ENCODE measurements around the gene CYP2J2. TPM values are rescaled to one million over a fixed set of nuclear protein-coding genes. Genes with fewer than 3 reads are reported as not detected.

The CYP2J2 gene
- total RNA-seq, 3 donors from 2014 or later (not counting 1 experiment from before 2014, with no cell fraction given): 0.20 to 0.21 TPM; not detected in 1

GRCh38 chr1:59877108-59877682 lies 49.4 kb downstream of the CYP2J2 start:
- Mint-ChIP-seq H3K36me3 (peaks cover 8% of the 10 kb centered on the region), H3K4me3 (no peak overlapping the region), H3K27ac (no peak overlapping the region), H3K27me3 (ENCODE audit: low read depth in 2 of 2) (no peaks in the 10 kb centered on the region), H3K9me3 (peaks cover 3 to 4% of the 10 kb centered on the region in 2 donors), H3K4me1 (no peaks in the 10 kb centered on the region)
- Histone ChIP-seq H3K36me3 (ENCODE audit: control insufficient read depth, insufficient read depth, low read length) (no peaks in the 10 kb centered on the region), H3K4me3 (ENCODE audit: low read length) (no peak overlapping the region), H3K4me1 (ENCODE audit: control insufficient read depth, insufficient read depth, low read length) (no peaks in the 10 kb centered on the region), H3K27me3 (ENCODE audit: control insufficient read depth, insufficient read depth, low read length) (no peaks in the 10 kb centered on the region), H3K9me3 (ENCODE audit: control insufficient read depth, insufficient read depth, low read length) (peaks cover 6% of the 10 kb centered on the region), H3K27ac (ENCODE audit: low read length) (no peak overlapping the region)
- intact Hi-C loops (cut with micrococcal nuclease): no loop called here
- TF ChIP-seq, protein P1, sequence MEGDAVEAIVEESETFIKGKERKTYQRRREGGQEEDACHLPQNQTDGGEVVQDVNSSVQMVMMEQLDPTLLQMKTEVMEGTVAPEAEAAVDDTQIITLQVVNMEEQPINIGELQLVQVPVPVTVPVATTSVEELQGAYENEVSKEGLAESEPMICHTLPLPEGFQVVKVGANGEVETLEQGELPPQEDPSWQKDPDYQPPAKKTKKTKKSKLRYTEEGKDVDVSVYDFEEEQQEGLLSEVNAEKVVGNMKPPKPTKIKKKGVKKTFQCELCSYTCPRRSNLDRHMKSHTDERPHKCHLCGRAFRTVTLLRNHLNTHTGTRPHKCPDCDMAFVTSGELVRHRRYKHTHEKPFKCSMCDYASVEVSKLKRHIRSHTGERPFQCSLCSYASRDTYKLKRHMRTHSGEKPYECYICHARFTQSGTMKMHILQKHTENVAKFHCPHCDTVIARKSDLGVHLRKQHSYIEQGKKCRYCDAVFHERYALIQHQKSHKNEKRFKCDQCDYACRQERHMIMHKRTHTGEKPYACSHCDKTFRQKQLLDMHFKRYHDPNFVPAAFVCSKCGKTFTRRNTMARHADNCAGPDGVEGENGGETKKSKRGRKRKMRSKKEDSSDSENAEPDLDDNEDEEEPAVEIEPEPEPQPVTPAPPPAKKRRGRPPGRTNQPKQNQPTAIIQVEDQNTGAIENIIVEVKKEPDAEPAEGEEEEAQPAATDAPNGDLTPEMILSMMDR (IDR thresholded peaks at IDR 0.05): no peak
- no peak for DNase-seq
- 86% methylated on average over 1 of the region's 2 CpGs for WGBS (ENCODE audit: insufficient coverage)
- ATAC-seq: no peak

DNA sequence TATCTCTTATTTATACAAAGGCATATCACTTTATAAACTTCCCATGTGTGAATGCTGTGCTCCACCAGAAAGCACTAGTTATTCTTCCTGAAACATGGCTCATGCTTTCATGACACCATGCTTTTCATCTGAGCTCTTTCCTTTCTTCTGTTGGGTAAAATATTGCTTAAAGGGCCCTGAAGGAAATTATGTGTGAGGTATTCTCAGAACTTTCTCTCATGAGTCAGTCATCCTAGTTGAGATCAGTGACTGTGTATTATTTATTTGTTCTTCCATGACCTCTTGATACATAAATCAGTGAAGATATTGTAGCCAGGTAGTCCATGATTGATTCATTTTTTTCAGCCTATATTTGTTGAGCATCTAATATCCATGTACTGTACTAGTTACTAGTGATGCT lies 54.8 kb downstream of the CYP2J2 start:
- no peak overlapping the region for H3K4me3 Mint-ChIP-seq
- H3K36me3 Mint-ChIP-seq: no peaks in the 10 kb centered on the region
- TF ChIP-seq, protein P1 (IDR thresholded peaks at IDR 0.05): no peak
- no peak overlapping the region for H3K27ac ChIP-seq (ENCODE audit: low read length)
- no peaks in the 10 kb centered on the region for H3K27me3 ChIP-seq (ENCODE audit: control insufficient read depth, insufficient read depth, low read length)
- intact Hi-C loops (cut with micrococcal nuclease): no loop called here
- H3K9me3 ChIP-seq (ENCODE audit: control insufficient read depth, insufficient read depth, low read length): no peaks in the 10 kb centered on the region
- no peak overlapping the region for H3K27ac Mint-ChIP-seq
- no peaks in the 10 kb centered on the region for H3K27me3 Mint-ChIP-seq (ENCODE audit: low read depth in 2 of 2)
- no peaks in the 10 kb centered on the region for H3K4me1 ChIP-seq (ENCODE audit: control insufficient read depth, insufficient read depth, low read length)
- no peak overlapping the region for H3K4me3 ChIP-seq (ENCODE audit: low read length)
- ATAC-seq (no peak), DNase-seq (no peak)
- no peaks in the 10 kb centered on the region for H3K4me1 Mint-ChIP-seq
- H3K36me3 ChIP-seq (ENCODE audit: control insufficient read depth, insufficient read depth, low read length): no peaks in the 10 kb centered on the region
- no peaks in the 10 kb centered on the region for H3K9me3 Mint-ChIP-seq

- H3K27ac ChIP-seq (ENCODE audit: low read length): no peak overlapping the region
- no peaks in the 10 kb centered on the region for H3K36me3 ChIP-seq (ENCODE audit: control insufficient read depth, insufficient read depth, low read length)
- TF ChIP-seq, protein P1 (IDR thresholded peaks at IDR 0.05): no peak
- ATAC-seq (no peak), DNase-seq (no peak)
- no peak overlapping the region for H3K4me3 ChIP-seq (ENCODE audit: low read length)
- no peaks in the 10 kb centered on the region for H3K9me3 Mint-ChIP-seq
- WGBS (ENCODE audit: insufficient coverage): no CpG with 5 or more reads among the region's 2 CpGs
- H3K27ac Mint-ChIP-seq: no peak overlapping the region
- H3K4me1 Mint-ChIP-seq: no peaks in the 10 kb centered on the region
- H3K9me3 ChIP-seq (ENCODE audit: control insufficient read depth, insufficient read depth, low read length): no peaks in the 10 kb centered on the region
- H3K36me3 Mint-ChIP-seq: no peaks in the 10 kb centered on the region
- intact Hi-C loops (cut with micrococcal nuclease): no loop called here
- H3K4me1 ChIP-seq (ENCODE audit: control insufficient read depth, insufficient read depth, low read length): no peaks in the 10 kb centered on the region
- no peaks in the 10 kb centered on the region for H3K27me3 ChIP-seq (ENCODE audit: control insufficient read depth, insufficient read depth, low read length)
- no peak overlapping the region for H3K4me3 Mint-ChIP-seq
- no peaks in the 10 kb centered on the region for H3K27me3 Mint-ChIP-seq (ENCODE audit: low read depth in 2 of 2)
Measured at GRCh38 chr1:59866462-59866861, 60.1 kb downstream of the CYP2J2 start.

GRCh38 chr1:59857679-59858354 lies 68.8 kb downstream of the CYP2J2 start:
- Histone ChIP-seq H3K4me3 (ENCODE audit: low read length) (no peak overlapping the region), H3K27me3 (ENCODE audit: control insufficient read depth, insufficient read depth, low read length) (no peaks in the 10 kb centered on the region), H3K4me1 (ENCODE audit: control insufficient read depth, insufficient read depth, low read length) (no peaks in the 10 kb centered on the region), H3K27ac (ENCODE audit: low read length) (no peak overlapping the region), H3K36me3 (ENCODE audit: control insufficient read depth, insufficient read depth, low read length) (no peaks in the 10 kb centered on the region), H3K9me3 (ENCODE audit: control insufficient read depth, insufficient read depth, low read length) (no peaks in the 10 kb centered on the region)
- DNase-seq: no peak
- H3K4me3 Mint-ChIP-seq: no peak overlapping the region
- TF ChIP-seq, protein P1 (IDR thresholded peaks at IDR 0.05): no peak
- H3K27me3 Mint-ChIP-seq (ENCODE audit: low read depth in 2 of 2): no peaks in the 10 kb centered on the region
- ATAC-seq: no peak
- no peaks in the 10 kb centered on the region for H3K36me3 Mint-ChIP-seq
- 94% methylated on average over 4 of the region's 5 CpGs for WGBS (ENCODE audit: insufficient coverage)
- intact Hi-C loops (cut with micrococcal nuclease): no loop called here
- peaks cover 3 to 6% of the 10 kb centered on the region in 2 donors for H3K9me3 Mint-ChIP-seq
- H3K27ac Mint-ChIP-seq: no peak overlapping the region
- H3K4me1 Mint-ChIP-seq: no peaks in the 10 kb centered on the region
